GM19023 (cell line): ENCODE results near the gene RASA3.
"Not testable (repeated sequence)": the region's sequence is repeated elsewhere in the genome, so short reads cannot be mapped to it uniquely, and the experiment has no call there.

Experiments
- ATAC-seq: cut with Tn5 transposase; IDR thresholded peaks from one replicate; pipeline ENCODE4 v1.9.1; 2021; ENCODE audit warnings: mild to moderate bottlenecking, moderate library complexity; ENCODE audit not compliant: unreplicated experiment

The RASA3 gene

GRCh38 chr13:114023716-114024602, 108.5 kb downstream of the RASA3 start:
- no peak for ATAC-seq

DNA sequence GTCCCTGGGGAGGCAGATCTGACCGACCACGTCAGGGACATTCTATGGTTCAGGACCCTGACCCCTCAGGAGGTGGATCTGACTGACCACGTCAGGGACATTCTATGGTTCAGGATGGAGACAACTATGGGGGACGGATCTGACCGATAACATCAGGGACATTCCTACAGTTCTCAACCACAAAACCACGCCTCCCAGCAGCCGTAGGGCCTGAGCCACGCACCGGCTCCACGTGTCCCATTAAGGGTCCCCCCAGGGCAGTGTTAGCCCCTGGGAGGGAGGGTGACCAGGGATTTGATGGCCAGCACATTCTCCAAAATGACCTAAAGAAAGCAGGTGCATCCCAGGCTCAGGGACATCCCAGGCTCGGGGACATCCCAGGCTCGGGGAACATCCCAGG, 109.5 kb downstream of the RASA3 start:
- ATAC-seq, result no peak

GRCh38 chr13:114022309-114022669, 110.1 kb downstream of the RASA3 start:
- no peak for ATAC-seq

DNA sequence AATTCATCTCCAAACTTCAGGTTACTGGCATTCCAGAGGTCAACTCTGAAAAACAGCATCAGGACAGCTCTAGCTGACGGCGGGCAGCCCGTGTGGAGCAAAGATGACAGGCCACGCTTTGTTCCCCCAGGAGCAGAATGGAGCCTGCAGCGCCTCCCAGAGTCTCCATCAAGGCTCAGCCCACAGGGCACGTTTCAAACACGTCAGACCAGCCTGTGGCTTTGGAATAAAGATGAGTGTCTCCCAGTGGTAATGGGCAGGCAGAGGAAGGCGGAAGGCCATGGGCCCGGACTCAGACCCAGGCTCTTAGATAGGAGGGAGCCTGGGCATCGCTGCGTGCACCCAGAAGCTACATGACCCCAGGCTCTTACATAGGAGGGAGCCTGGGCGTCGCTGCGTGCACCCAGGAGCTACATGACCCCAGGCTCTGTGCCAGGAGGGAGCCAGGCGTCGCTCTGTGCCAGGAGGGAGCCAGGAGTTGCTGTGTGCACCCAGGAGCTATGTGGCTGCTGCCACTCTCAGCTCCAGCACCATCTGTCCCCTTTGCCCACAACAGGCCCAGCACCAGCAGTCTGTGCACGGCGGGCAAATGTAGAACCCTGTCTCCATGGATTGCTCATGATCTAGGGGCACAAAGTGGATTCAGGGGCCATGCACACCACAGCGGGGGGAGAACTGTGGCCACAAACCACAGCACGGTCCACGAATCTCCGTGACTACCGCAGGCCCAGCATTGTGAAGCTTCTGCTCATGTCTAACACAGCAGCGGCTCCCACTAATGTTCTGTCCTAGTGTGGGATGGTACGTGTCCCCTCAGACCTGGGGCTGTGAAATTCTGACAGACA, 110.7 kb downstream of the RASA3 start:
- ATAC-seq, result no peak

DNA sequence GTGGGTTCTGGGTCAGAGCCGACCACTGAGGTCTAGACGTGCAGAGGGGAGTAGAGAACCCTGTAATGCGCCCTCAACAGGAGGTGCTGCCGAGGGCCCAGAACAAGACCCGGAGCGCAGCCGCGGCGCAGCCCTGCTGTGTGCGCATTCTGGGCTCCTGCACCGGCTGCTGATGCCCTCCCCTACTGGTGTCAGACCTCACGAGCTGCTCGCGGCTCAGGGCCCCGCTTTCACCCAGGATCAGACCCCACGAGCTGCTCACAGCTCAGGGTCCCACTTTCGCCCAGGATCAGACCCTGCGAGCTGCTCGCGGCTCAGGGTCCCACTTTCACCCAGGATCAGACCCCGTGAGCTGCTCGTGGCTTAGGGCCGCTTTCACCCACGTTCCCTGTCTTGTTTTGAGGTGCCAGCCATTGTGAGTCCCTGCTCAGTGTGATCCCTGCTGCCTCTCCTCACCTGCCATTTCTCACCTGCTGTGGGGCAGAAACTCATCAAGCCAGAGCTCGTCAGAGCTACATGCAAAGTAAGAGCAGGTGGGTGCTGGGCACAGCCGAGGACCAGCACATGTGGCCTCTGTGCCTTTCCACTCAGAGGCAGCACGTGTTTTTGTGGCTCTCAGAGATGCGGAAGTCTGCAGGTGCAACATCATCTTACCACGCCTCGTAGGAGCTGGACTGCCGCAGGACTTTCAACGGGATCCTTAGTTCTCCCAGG, 111.5 kb downstream of the RASA3 start:
- ATAC-seq, result no peak

GRCh38 chr13:114020134-114020533, 112.3 kb downstream of the RASA3 start:
- ATAC-seq, result not testable (repeated sequence)

DNA sequence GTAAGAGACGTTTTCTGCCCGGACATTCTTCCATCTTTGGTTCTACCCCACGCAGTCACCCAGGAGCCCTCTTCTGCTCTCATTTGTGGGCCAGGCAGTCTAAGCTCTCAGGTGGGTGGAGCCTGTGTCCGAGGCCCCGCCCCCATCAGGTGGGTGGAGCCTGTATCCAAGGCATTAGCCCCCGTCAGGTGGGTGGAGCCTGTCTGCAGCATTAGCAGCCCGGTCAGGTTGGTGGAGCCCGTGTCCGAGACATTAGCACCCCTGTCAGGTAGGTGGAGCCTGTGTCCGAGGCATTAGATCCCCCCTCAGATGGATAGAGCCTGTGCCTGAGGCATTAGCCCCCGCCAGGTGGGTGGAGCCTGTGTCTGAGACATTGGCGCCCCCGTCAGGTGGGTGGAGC, 113.1 kb downstream of the RASA3 start:
- ATAC-seq, result no peak

DNA sequence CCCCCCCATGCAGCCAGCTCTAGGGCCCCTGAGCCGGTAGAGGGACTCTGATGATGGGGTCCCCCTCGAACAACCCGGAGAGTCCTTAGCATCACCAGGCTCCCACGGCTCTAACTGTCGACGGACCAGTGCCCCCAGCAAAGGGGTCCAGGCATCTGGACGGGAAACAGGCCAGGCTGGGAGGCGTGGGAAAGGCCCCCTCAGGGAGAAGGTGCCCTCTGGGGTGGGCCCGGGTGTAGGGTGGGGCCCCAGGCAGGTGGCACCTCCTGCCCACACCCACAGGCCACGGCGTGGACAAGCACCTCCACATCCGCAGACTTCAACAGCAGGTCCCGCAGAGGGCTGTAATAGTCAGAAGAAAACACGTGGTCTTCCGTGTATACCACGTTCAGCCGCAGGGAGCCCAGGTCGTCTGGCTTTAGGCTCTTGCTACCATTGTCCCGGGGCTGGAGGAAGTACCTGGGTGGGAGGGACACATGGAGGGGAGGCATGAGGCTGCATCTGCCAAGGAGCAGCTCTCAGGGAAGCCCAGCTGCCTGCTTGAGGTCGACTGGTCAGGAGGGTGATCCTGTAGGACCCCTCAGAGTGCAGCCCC, 113.9 kb downstream of the RASA3 start:
- ATAC-seq, result no peak

DNA sequence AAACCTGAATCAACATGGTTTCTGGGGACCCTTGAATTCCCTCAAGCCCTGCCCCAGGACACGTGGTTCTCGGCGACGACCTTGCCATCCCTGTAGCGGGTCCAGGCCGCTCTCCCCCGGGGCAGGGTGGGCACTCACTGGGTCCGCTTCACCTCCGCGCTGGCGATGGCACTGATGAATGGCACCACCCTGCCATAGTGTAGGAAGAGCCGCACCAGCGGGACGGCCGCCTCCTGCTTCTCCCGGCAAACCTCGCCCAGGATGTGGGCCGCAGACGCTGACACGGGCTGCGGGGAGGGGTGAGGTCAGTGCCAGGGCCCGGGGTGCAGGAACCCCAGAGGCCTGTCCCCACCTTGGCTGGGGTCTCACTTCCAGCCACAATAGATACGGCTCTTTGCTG, 114.5 kb downstream of the RASA3 start:
- no peak for ATAC-seq

GRCh38 chr13:114017028-114017630, 115.3 kb downstream of the RASA3 start:
- no peak for ATAC-seq

DNA sequence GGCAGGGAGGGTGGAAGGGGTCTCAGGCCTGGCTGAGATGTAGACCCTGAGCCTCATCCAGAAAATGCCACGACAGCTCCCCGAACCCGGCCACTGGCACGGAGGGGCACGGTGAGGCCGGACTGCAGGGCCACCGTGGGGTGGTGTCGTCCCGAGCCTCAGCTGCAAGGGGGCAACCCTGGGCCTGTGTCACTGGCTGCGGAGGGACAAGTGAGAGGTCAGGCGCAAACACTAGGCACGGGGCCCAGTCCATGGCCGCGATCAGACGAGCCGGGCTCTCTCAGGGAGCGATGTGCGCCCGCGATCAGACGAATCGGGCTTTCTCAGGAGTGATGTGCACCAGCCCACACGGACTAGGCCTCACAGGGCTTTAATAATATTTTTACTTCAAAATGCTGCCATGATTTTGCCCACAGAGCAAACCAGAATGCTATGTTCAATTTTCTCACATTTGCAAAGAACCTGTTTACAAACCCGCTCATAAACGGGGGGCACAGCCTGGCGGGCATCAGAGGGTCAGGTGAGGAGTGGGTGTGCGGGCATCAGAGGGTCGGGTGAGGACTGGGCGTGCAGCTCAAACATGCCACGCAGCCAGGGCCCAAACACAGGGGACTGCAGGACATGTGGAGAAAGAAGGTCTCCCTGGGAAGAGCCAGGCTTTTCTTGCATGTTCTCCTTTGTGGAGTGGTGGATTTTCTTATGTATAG, 115.9 kb downstream of the RASA3 start:
- no peak for ATAC-seq

GRCh38 chr13:114015969-114016295, 116.5 kb downstream of the RASA3 start:
- no peak for ATAC-seq

DNA sequence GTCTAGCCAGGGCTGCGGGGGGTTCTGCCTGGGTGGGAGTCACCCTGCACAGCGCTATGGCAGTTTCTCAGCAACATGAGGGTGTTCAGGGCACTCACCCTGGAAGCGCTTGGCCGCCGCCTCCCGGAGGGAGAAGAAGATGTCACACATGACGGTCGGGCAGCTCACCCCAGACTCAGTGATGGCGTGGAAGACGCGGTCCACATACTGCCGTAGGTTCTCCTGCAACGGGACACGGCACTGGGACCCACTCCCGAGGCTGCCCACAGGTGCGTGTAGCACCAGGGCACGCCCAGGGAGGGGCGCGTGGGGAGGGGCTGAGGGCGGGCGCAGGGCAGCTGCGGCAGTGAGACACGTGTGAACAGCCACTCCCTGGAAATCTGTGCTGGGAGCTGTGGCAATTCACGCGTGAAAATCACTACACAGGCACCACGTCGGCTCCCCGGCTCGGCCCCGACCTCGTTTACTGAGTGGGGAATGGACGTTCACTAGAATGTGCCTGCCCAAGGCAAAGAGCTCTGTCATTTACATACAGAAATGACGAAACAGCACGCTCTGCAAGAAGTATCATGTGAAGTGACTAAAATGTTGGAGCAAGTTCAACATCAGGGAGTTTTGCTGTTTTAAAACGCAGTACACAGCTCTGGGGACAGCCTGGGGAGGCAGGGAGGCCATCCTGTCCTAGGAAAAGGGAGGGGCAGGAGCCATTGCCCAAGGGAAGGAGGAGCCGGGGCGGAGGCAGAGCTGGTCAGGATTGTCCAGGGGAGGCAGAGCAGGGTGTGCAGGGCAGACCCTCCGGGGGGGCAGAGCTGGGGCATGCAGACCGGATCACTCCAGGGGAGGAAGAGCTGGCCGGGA, 117.1 kb downstream of the RASA3 start:
- ATAC-seq, result no peak

DNA sequence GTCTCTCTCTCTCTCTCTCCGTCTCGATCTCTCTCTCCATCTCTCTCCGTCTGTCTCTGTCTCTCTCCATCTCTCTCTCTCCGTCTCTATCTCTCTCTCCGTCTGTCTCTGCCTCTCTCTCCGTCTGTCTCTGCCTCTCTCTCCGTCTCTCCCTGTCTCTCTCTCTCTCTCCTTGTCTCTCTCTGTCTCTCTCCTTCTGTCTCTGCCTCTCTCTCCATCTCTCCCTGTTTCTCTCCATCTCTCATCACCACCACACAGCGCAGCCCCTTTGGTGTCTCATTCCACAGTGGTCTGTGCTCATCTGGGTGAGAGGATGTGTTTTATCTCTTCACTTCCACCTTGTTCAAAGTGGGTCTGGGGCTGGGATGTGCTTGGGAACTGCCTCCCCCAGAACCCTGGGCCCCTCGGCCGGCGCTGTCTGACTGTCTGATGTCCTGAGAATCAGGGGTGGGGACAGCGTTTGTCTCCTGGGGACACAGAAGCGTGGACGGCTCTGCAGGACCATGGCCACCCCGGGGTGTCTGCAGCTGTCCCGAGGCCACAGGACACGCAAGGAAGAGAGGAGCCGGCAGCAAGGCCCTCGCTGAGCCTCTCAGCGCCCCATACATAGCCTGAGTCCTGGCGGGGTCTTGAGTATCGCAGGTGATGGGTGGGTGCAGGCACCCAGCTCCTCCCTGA, 118.3 kb downstream of the RASA3 start:
- no peak for ATAC-seq

DNA sequence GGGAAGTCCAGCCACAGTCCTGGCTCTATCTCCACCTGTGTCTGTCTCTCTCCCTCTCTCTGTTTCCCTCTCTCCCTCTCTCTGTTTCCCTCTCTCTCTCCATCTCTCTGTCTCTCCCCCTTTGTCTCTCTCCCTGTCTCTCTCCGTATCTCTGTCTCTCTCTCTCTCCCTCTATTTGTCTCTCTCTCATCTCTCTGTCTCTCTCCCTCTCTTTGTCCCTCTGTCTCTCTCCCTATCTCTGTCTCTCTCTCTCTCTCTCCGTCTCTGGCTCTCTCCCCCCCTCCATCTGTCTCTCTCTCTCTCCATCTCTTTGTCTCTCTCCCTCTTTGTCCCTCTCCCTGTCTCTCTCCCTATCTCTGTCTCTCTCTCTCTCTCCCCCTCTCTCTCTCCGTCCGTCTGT, 119.1 kb downstream of the RASA3 start:
- no peak for ATAC-seq

- ATAC-seq, result no peak
These were observed 119.5 kb downstream of the RASA3 start for GRCh38 chr13:114012921-114013320.

DNA sequence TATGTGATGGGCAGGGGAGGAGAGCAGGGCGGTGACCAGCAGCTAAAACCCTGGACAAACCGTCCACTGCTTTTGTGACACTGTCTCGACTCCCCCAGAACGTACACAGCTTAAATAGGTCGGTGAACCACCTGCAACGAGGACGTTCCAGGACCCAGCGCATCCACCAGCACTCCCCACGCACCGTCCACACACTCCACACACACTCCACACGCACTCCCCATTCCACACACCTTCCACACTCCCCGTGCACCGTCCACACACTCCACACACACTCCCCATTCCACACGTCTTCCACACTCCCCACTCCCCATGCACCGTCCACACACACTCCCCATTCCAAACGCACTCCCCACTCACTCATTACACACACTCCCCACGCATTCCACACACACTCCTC, 120.3 kb downstream of the RASA3 start:
- no peak for ATAC-seq

- no peak for ATAC-seq
These were observed 121.2 kb downstream of the RASA3 start for GRCh38 chr13:114011226-114011625.
